ENCODE results near the gene AFAP1L2. TPM values are rescaled to one million over a fixed set of nuclear protein-coding genes. Genes with fewer than 3 reads are reported as not detected.

Gene AFAP1L2
- total RNA-seq, 2 donors from 2014 or later, result 5.8 to 6.3 TPM

DNA sequence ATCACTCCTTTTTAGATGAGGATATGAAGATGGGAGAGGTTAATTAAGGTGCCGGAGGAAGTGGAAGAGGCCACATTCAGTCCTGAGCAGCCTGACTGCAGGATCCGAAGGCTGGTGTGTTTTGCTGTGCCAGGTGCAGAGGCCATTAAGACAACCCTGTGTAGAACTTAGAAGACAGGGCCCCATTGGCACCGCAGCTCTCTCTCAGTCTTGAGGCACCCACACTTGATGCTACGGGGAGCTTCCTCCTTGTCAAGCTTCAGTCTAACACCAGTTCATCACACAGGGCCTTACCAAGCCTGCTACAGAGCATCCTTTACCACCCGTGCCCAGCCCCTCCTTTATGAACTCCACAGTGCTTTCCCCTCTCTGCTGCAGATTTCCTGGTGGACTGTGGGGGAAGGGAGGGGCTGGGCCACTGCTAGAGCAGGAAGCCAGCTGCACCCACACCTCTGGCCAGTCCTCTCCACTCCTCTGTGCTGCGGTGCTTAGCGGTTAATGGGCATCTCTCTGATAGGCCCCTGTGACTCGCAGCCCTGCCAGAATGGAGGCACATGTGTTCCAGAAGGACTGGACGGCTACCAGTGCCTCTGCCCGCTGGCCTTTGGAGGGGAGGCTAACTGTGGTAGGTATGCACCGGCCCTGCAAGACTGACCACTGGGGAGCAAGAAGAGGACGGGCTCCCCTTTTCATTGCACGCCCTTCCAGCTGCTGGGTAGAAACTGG lies 119.8 kb downstream of the AFAP1L2 start:
- H3K4me3 ChIP-seq, result no peak overlapping the region
- H3K27me3 ChIP-seq, result no peaks in the 10 kb centered on the region
- H3K4me1 ChIP-seq, result peaks cover 0 to 10% of the 10 kb centered on the region in 2 donors
- TF ChIP-seq, protein P1, sequence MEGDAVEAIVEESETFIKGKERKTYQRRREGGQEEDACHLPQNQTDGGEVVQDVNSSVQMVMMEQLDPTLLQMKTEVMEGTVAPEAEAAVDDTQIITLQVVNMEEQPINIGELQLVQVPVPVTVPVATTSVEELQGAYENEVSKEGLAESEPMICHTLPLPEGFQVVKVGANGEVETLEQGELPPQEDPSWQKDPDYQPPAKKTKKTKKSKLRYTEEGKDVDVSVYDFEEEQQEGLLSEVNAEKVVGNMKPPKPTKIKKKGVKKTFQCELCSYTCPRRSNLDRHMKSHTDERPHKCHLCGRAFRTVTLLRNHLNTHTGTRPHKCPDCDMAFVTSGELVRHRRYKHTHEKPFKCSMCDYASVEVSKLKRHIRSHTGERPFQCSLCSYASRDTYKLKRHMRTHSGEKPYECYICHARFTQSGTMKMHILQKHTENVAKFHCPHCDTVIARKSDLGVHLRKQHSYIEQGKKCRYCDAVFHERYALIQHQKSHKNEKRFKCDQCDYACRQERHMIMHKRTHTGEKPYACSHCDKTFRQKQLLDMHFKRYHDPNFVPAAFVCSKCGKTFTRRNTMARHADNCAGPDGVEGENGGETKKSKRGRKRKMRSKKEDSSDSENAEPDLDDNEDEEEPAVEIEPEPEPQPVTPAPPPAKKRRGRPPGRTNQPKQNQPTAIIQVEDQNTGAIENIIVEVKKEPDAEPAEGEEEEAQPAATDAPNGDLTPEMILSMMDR (IDR thresholded peaks at IDR 0.05), result no peak
- H3K9me3 ChIP-seq, result no peaks in the 10 kb centered on the region
- no peak overlapping the region for H3K27ac ChIP-seq
- DNase-seq (ENCODE audit: low spot score), result no peak
- H3K36me3 ChIP-seq, result no peaks in the 10 kb centered on the region

DNA sequence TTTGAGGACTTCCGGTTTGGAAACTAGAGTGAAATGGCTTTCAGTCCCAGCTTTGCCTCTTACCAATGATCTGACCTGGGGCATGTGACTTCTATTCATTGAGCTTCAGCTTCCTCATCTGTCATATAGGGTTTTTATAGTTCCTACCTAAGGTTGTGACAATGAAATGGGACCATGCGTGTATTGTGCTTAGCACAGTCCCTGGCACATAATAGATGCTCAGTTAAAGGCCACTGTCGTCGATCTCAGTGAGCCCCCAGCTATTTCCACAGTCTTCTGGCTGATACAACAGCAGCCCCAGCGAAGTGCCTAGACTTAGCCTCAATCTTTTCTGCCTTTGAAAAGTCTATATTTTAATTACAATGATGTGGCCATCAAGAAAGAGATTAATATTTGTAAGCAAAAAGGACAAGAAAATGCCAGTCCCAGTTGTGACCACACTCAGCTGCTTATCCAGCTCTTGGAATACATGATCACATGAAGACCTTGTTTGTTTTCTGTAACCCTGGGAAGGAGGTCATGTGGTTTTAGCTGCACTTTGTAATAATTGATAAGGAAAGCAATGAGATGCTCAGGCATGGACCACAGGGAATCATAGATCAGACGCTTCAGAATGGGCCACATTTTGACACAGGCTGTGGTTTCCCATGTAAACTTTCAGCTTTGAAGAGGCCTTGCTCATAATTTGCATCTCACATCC lies 120.6 kb downstream of the AFAP1L2 start:
- no peak overlapping the region for H3K4me3 ChIP-seq
- no peak for DNase-seq (ENCODE audit: low spot score)
- no peaks in the 10 kb centered on the region for H3K9me3 ChIP-seq
- TF ChIP-seq, protein P1 (IDR thresholded peaks at IDR 0.05), result no peak
- peaks cover 0 to 1% of the 10 kb centered on the region in 2 donors for H3K4me1 ChIP-seq
- H3K36me3 ChIP-seq, result no peaks in the 10 kb centered on the region
- no peaks in the 10 kb centered on the region for H3K27me3 ChIP-seq
- no peak overlapping the region for H3K27ac ChIP-seq

DNA sequence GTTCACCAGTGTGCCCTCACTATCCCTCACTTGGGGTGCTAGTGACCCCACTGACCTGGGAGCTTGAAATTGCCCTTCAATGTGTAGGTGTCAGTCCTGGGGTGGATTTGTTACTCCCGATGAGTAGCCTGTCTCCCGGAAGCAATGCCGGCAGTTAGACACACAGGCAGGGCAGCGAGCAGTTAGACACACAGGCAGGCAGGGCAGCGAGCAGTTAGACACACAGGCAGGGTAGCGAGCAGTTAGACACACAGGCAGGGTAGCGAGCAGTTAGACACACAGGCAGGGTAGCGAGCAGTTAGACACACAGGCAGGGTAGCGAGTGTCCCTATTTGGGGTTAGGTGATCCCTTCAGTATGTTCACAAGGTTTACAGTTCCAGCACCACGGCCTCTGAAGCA lies 121.2 kb downstream of the AFAP1L2 start:
- no peaks in the 10 kb centered on the region for H3K27me3 ChIP-seq
- TF ChIP-seq, protein P1 (IDR thresholded peaks at IDR 0.05), result no peak

DNA sequence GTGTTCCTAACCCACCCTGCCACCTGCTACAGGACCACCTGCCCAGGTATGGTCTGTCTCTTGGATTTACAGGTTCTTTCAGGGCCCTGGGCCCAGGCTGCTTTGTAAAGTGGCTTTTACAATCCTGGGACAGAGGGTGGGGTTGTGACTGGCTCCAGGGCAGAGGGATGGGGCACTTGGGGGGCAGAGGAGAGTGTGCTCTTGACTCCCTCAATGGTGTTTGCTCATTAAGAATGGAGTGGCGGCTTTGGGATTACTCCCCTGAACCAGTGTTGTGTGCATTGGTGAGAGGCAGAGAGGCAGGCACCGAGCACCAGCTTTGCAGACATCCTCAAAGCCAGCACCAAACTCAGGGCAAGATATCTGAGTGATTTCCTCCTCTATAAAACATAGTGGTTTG lies 121.8 kb downstream of the AFAP1L2 start:
- H3K36me3 ChIP-seq, result no peaks in the 10 kb centered on the region
- H3K4me3 ChIP-seq, result no peak overlapping the region
- DNase-seq (ENCODE audit: low spot score), result no peak
- H3K9me3 ChIP-seq, result no peaks in the 10 kb centered on the region
- no peaks in the 10 kb centered on the region for H3K4me1 ChIP-seq
- no peak overlapping the region for H3K27ac ChIP-seq
- H3K27me3 ChIP-seq, result no peaks in the 10 kb centered on the region
- TF ChIP-seq, protein P1 (IDR thresholded peaks at IDR 0.05), result no peak

More for the DNA sequence above, 121.2 kb downstream of the AFAP1L2 start:
- Histone ChIP-seq H3K27ac (no peak overlapping the region), H3K9me3 (no peaks in the 10 kb centered on the region), H3K4me1 (no peaks in the 10 kb centered on the region), H3K4me3 (no peak overlapping the region), H3K36me3 (no peaks in the 10 kb centered on the region)
- no peak for DNase-seq (ENCODE audit: low spot score)

GRCh38 chr10:114281461-114281860 lies 122.8 kb downstream of the AFAP1L2 start:
- DNase-seq (ENCODE audit: low spot score), result no peak
- no peaks in the 10 kb centered on the region for H3K4me1 ChIP-seq
- no peak overlapping the region for H3K27ac ChIP-seq
- H3K9me3 ChIP-seq, result no peaks in the 10 kb centered on the region
- H3K36me3 ChIP-seq, result no peaks in the 10 kb centered on the region
- no peak overlapping the region for H3K4me3 ChIP-seq
- H3K27me3 ChIP-seq, result no peaks in the 10 kb centered on the region
- TF ChIP-seq, protein P1 (IDR thresholded peaks at IDR 0.05), result no peak

Measured in right atrium auricular region (tissue), 2 donors.